Measurements from ENCODE around the gene WDR93.

Gene WDR93

GRCh38 chr15:89671687-89672086, 18.9 kb upstream of the WDR93 start:
- no peak for TF ChIP-seq CTCF (conservative IDR thresholded peaks at IDR 0.05; ENCODE audit: low read depth, low read length)
- Histone ChIP-seq H3K4me2 (no peak overlapping the region), H2AFZ (ENCODE audit: low read depth) (no peak overlapping the region)

GRCh38 chr15:89672221-89673164, 18.1 kb upstream of the WDR93 start:
- TF ChIP-seq CTCF (conservative IDR thresholded peaks at IDR 0.05; ENCODE audit: low read depth, low read length) = no peak
- Histone ChIP-seq H3K9ac (no peak overlapping the region), H3K4me2 (no peak overlapping the region), H3K27me3 (ENCODE audit: insufficient read depth, low read depth) (no peaks in the 10 kb centered on the region), H3K4me1 (ENCODE audit: low read depth, poor library complexity, severe bottlenecking) (no peaks in the 10 kb centered on the region), H3K36me3 (ENCODE audit: insufficient read depth) (no peaks in the 10 kb centered on the region), H3K4me3 (IDR thresholded peaks at IDR 0.05; ENCODE audit: insufficient read depth, low read depth, low read length) (no peak overlapping the region), H2AFZ (ENCODE audit: low read depth) (no peak overlapping the region), H3K27ac (no peak overlapping the region), H3K79me2 (ENCODE audit: insufficient read depth, low read depth) (no peaks in the 10 kb centered on the region), H4K20me1 (ENCODE audit: insufficient read depth) (no peaks in the 10 kb centered on the region)

More at GRCh38 chr15:89671687-89672086, 18.9 kb upstream of the WDR93 start:
- Histone ChIP-seq H3K4me3 (IDR thresholded peaks at IDR 0.05; ENCODE audit: insufficient read depth, low read depth, low read length) (no peak overlapping the region), H3K36me3 (ENCODE audit: insufficient read depth) (no peaks in the 10 kb centered on the region), H4K20me1 (ENCODE audit: insufficient read depth) (no peaks in the 10 kb centered on the region), H3K27me3 (ENCODE audit: insufficient read depth, low read depth) (no peaks in the 10 kb centered on the region), H3K27ac (no peak overlapping the region), H3K79me2 (ENCODE audit: insufficient read depth, low read depth) (no peaks in the 10 kb centered on the region), H3K4me1 (ENCODE audit: low read depth, poor library complexity, severe bottlenecking) (no peaks in the 10 kb centered on the region), H3K9ac (no peak overlapping the region)

- Histone ChIP-seq H3K27ac (no peak overlapping the region), H3K4me2 (no peak overlapping the region), H4K20me1 (ENCODE audit: insufficient read depth) (no peaks in the 10 kb centered on the region), H3K36me3 (ENCODE audit: insufficient read depth) (no peaks in the 10 kb centered on the region), H3K79me2 (ENCODE audit: insufficient read depth, low read depth) (no peaks in the 10 kb centered on the region), H3K9ac (no peak overlapping the region), H3K27me3 (ENCODE audit: insufficient read depth, low read depth) (no peaks in the 10 kb centered on the region), H2AFZ (ENCODE audit: low read depth) (no peak overlapping the region), H3K4me3 (IDR thresholded peaks at IDR 0.05; ENCODE audit: insufficient read depth, low read depth, low read length) (no peak overlapping the region), H3K4me1 (ENCODE audit: low read depth, poor library complexity, severe bottlenecking) (no peaks in the 10 kb centered on the region)
- peak; percentile 64 for TF ChIP-seq CTCF (conservative IDR thresholded peaks at IDR 0.05; ENCODE audit: low read depth, low read length)
Observed at GRCh38 chr15:89673165-89673512, 17.5 kb upstream of the WDR93 start.

GRCh38 chr15:89674526-89674925, 16.1 kb upstream of the WDR93 start:
- H3K4me3 ChIP-seq (IDR thresholded peaks at IDR 0.05; ENCODE audit: insufficient read depth, low read depth, low read length) = no peak overlapping the region
- no peak overlapping the region for H2AFZ ChIP-seq (ENCODE audit: low read depth)
- no peaks in the 10 kb centered on the region for H3K79me2 ChIP-seq (ENCODE audit: insufficient read depth, low read depth)
- no peaks in the 10 kb centered on the region for H3K27me3 ChIP-seq (ENCODE audit: insufficient read depth, low read depth)
- no peak overlapping the region for H3K9ac ChIP-seq
- H3K27ac ChIP-seq = no peak overlapping the region
- H3K4me1 ChIP-seq (ENCODE audit: low read depth, poor library complexity, severe bottlenecking) = no peaks in the 10 kb centered on the region
- no peak overlapping the region for H3K4me2 ChIP-seq
- TF ChIP-seq CTCF (conservative IDR thresholded peaks at IDR 0.05; ENCODE audit: low read depth, low read length) = no peak
- H4K20me1 ChIP-seq (ENCODE audit: insufficient read depth) = no peaks in the 10 kb centered on the region
- no peaks in the 10 kb centered on the region for H3K36me3 ChIP-seq (ENCODE audit: insufficient read depth)

Measured in KMS-11 (cell line).